H1 (cell line): ENCODE data around the gene METTL8. TPM values are rescaled to one million over a fixed set of nuclear protein-coding genes. Genes with fewer than 3 reads are reported as not detected.

ENCODE experiments used
- CHD7 ChIP-seq: fragments of 300-600 bp; sonication (generic); IDR thresholded peaks from 2 replicates; pipeline ENCODE4 v1.7.1; 2012; ENCODE audit warnings: low read length, moderate library complexity, mild to moderate bottlenecking, inconsistent platforms; ENCODE audit not compliant: insufficient replicate concordance
- RBBP5 ChIP-seq: IDR thresholded peaks from 2 replicates; pipeline ENCODE4 v1.7.1; 2012; ENCODE audit warnings: low read depth, mild to moderate bottlenecking, inconsistent platforms, low read length, moderate library complexity, borderline replicate concordance
- SIRT6 ChIP-seq: IDR thresholded peaks from one replicate; pipeline ENCODE4 v1.7.1; 2012; ENCODE audit warnings: low read length, inconsistent platforms
- polyA plus RNA-seq, 7 experiments: library from polyadenylated mRNA; depleted of rRNA in 3 of 7; stranded (reverse) in 5 of 7; unstranded in 2 of 7; fragments of >200 nt in 5 of 7; fragments of 200-250 nt in 2 of 7; gene quantifications; 1 replicate in 5 of 7; 2 replicates in 1 of 7; 4 replicates in 1 of 7; pipeline versions ENCODE4 v1.2.1 to v1.2.3, GENCODE V29; 2011 to 2013; ENCODE audit warnings: missing spikeins in 2 of 7, mixed read lengths in 2 of 7
- total RNA-seq: library from RNA; stranded (reverse); fragmentation: NEBNext Ultra II Directional; extraction: Animal tissue kit (Norgen Biotek cat#: 25700); gene quantifications from 2 replicates; pipeline ENCODE4 v1.2.1, GENCODE V29; 2021
- TF ChIP-seq, protein P1 (sequence below): IDR thresholded peaks from 2 replicates; pipeline ENCODE4 v1.6.1; 2011; ENCODE audit warnings: low read depth, mild to moderate bottlenecking, low read length; ENCODE audit not compliant: insufficient read depth

Gene METTL8
- total and polyA plus RNA-seq, 2 of the 8 experiments (the other 6 are each of a cell fraction or from before 2014, with no cell fraction given) = 17.6 to 79.7 TPM

DNA sequence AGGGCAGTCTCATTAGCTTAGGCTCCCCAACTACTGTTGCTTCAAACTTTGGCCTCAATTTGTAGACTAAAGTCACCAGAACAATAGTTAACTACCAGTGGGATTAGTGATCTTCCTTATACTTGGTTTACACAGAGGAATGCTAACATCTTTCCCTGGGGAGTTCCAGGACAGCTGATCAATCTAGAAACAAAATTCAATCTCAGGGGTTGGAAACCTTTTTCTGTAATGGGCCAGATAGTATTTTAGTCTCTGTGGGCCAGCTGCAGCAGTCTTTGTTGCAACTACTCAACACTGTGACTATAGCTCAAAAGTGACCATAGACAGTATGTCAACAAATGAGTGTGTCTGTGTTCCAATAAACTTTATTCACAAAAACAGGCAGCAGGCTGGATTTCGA, 85.7 kb downstream of the METTL8 start (continued):
- TF ChIP-seq CHD7 (no peak), RBBP5 (no peak), SIRT6 (no peak)
- TF ChIP-seq, protein P1, sequence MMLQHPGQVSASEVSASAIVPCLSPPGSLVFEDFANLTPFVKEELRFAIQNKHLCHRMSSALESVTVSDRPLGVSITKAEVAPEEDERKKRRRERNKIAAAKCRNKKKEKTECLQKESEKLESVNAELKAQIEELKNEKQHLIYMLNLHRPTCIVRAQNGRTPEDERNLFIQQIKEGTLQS = no peak
